ENCODE data around the gene TACC3.
A peak's percentile ranks its signal among the peaks of the same experiment; 100 is the strongest.

Gene TACC3

GRCh38 chr4:1718095-1718850 lies 3.0 kb upstream of the TACC3 start:
- DNase-seq (ENCODE audit: extremely low read depth, low read depth): no peak
- TF ChIP-seq CTCF (IDR thresholded peaks at IDR 0.05; ENCODE audit: low read depth, low read length, missing control alignments): no peak
- H3K4me3 ChIP-seq (replicated peaks; ENCODE audit: low read depth, low read length): no peak overlapping the region

- H3K4me3 ChIP-seq (replicated peaks; ENCODE audit: low read depth, low read length): peak overlapping the region; percentile 88
- no peak for TF ChIP-seq CTCF (IDR thresholded peaks at IDR 0.05; ENCODE audit: low read depth, low read length, missing control alignments)
- DNase-seq (ENCODE audit: extremely low read depth, low read depth): no peak
Observed at GRCh38 chr4:1720163-1720983, 948 bp upstream of the TACC3 start.

GRCh38 chr4:1721666-1722550 lies 587 bp downstream of the TACC3 start:
- no peak for DNase-seq (ENCODE audit: extremely low read depth, low read depth)
- H3K4me3 ChIP-seq (replicated peaks; ENCODE audit: low read depth, low read length): peak overlapping the region; percentile 88
- TF ChIP-seq CTCF (IDR thresholded peaks at IDR 0.05; ENCODE audit: low read depth, low read length, missing control alignments): no peak

GRCh38 chr4:1722551-1723118 lies 1.3 kb downstream of the TACC3 start:
- H3K4me3 ChIP-seq (replicated peaks; ENCODE audit: low read depth, low read length): peak overlapping the region; percentile 88
- DNase-seq (ENCODE audit: extremely low read depth, low read depth): no peak
- no peak for TF ChIP-seq CTCF (IDR thresholded peaks at IDR 0.05; ENCODE audit: low read depth, low read length, missing control alignments)

- no peak for TF ChIP-seq CTCF (IDR thresholded peaks at IDR 0.05; ENCODE audit: low read depth, low read length, missing control alignments)
- H3K4me3 ChIP-seq (replicated peaks; ENCODE audit: low read depth, low read length): peak overlapping the region; percentile 88
- no peak for DNase-seq (ENCODE audit: extremely low read depth, low read depth)
Observed at GRCh38 chr4:1723131-1723801, 1.9 kb downstream of the TACC3 start.

GRCh38 chr4:1725521-1725920 lies 4.2 kb downstream of the TACC3 start:
- TF ChIP-seq CTCF (IDR thresholded peaks at IDR 0.05; ENCODE audit: low read depth, low read length, missing control alignments): no peak
- H3K4me3 ChIP-seq (replicated peaks; ENCODE audit: low read depth, low read length): no peak overlapping the region
- DNase-seq (ENCODE audit: extremely low read depth, low read depth): no peak

Data from HFF-Myc (cell line).